ENCODE data around the gene LHFPL6. TPM values are rescaled to one million over a fixed set of nuclear protein-coding genes. Genes with fewer than 3 reads are reported as not detected.

LHFPL6 gene
- total RNA-seq, 1 experiment from 2014 or later, result 25.7 TPM

DNA sequence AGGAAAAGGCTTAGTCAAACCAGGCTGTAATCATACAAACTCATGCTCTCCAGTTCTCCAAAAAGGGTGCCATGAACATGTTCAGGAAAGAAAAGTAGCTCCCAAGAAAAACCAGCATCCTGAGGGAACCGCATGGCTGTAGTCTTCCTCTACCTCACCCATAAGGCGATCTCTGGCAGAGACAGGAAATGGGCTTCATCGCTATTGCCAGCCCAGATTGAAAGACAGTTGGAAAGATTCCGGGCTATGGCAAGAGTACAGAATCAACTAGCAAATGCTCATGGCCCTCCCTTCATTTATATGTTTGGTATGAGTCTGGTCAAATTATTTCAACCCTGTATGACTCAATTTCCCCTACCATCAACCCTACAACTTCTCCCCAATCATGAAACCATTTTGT, 140.1 kb downstream of the LHFPL6 start:
- no peaks in the 10 kb centered on the region for H3K36me3 ChIP-seq (ENCODE audit: control insufficient read depth, insufficient read depth, low read length)
- TF ChIP-seq POLR2AphosphoS5 (IDR thresholded peaks at IDR 0.05; ENCODE audit: low read depth, low read length), result no peak
- TF ChIP-seq, protein P1, sequence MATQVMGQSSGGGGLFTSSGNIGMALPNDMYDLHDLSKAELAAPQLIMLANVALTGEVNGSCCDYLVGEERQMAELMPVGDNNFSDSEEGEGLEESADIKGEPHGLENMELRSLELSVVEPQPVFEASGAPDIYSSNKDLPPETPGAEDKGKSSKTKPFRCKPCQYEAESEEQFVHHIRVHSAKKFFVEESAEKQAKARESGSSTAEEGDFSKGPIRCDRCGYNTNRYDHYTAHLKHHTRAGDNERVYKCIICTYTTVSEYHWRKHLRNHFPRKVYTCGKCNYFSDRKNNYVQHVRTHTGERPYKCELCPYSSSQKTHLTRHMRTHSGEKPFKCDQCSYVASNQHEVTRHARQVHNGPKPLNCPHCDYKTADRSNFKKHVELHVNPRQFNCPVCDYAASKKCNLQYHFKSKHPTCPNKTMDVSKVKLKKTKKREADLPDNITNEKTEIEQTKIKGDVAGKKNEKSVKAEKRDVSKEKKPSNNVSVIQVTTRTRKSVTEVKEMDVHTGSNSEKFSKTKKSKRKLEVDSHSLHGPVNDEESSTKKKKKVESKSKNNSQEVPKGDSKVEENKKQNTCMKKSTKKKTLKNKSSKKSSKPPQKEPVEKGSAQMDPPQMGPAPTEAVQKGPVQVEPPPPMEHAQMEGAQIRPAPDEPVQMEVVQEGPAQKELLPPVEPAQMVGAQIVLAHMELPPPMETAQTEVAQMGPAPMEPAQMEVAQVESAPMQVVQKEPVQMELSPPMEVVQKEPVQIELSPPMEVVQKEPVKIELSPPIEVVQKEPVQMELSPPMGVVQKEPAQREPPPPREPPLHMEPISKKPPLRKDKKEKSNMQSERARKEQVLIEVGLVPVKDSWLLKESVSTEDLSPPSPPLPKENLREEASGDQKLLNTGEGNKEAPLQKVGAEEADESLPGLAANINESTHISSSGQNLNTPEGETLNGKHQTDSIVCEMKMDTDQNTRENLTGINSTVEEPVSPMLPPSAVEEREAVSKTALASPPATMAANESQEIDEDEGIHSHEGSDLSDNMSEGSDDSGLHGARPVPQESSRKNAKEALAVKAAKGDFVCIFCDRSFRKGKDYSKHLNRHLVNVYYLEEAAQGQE (IDR thresholded peaks at IDR 0.05; ENCODE audit: insufficient read depth in 1 of 2, low read depth in 2 of 2, low read length in 1 of 2), result no peak
- TF ChIP-seq, protein P2, sequence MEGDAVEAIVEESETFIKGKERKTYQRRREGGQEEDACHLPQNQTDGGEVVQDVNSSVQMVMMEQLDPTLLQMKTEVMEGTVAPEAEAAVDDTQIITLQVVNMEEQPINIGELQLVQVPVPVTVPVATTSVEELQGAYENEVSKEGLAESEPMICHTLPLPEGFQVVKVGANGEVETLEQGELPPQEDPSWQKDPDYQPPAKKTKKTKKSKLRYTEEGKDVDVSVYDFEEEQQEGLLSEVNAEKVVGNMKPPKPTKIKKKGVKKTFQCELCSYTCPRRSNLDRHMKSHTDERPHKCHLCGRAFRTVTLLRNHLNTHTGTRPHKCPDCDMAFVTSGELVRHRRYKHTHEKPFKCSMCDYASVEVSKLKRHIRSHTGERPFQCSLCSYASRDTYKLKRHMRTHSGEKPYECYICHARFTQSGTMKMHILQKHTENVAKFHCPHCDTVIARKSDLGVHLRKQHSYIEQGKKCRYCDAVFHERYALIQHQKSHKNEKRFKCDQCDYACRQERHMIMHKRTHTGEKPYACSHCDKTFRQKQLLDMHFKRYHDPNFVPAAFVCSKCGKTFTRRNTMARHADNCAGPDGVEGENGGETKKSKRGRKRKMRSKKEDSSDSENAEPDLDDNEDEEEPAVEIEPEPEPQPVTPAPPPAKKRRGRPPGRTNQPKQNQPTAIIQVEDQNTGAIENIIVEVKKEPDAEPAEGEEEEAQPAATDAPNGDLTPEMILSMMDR (IDR thresholded peaks at IDR 0.05), result no peak
- no peak for TF ChIP-seq TCF7L2 (IDR thresholded peaks at IDR 0.05; ENCODE audit: low read depth, low read length)
- TF ChIP-seq SIN3A (IDR thresholded peaks at IDR 0.05; ENCODE audit: borderline replicate concordance, insufficient read depth, low read depth, low read length), result no peak
- ATAC-seq, result no peak
- BruUV-seq (replicated peaks), result no TSS peak
- no peaks in the 10 kb centered on the region for H3K9me3 ChIP-seq (ENCODE audit: control insufficient read depth, insufficient read depth, low read depth, low read length)
- ChIA-PET CTCF (no interaction called here), POLR2A (no interaction called here)
- no peak overlapping the region for H3K27ac ChIP-seq (ENCODE audit: low read length)
- no peaks in the 10 kb centered on the region for H3K27me3 ChIP-seq (ENCODE audit: control insufficient read depth, insufficient read depth, low read length)
- no peak for DNase-seq (ENCODE audit: low read depth, low spot score)
- intact Hi-C loops (cut with micrococcal nuclease; ENCODE audit: unreplicated experiment), result no loop called here
- H3K4me3 ChIP-seq (ENCODE audit: low read depth in 2 of 2, low read length in 2 of 2), result no peak overlapping the region
- no peaks in the 10 kb centered on the region for H3K4me1 ChIP-seq (ENCODE audit: control insufficient read depth, insufficient read depth, low read length)
- in situ Hi-C loops (cut with HindIII; ENCODE audit: low pct_unique_long_range_greater_than_20kb, low sequenced_read_pairs), result no loop called here

DNA sequence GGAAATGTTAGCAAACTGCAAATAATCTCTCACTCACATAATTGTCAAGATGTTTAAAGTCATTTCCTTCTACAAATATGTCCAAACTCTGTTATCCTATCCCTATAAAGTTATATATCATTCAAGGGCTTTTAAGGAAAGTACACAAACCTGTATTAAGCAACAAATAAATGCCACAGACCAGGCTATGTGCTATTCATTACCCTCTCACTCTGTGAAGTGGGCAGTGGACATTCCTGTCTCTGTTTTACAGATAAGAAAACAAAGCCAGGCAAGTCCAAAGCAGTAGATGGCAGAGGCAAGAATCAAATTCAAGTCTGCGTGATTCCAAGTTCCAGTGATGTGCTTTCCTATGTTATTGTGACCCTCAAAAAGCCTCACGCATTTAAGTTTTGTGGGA, 140.6 kb downstream of the LHFPL6 start:
- H3K27ac ChIP-seq (ENCODE audit: low read length), result no peak overlapping the region
- intact Hi-C loops (cut with micrococcal nuclease; ENCODE audit: unreplicated experiment) (no loop called here), in situ Hi-C loops (cut with HindIII; ENCODE audit: low pct_unique_long_range_greater_than_20kb, low sequenced_read_pairs) (no loop called here)
- H3K27me3 ChIP-seq (ENCODE audit: control insufficient read depth, insufficient read depth, low read length), result no peaks in the 10 kb centered on the region
- ChIA-PET POLR2A (no interaction called here), CTCF (no interaction called here)
- DNase-seq (ENCODE audit: low read depth, low spot score) (no peak), ATAC-seq (no peak)
- TF ChIP-seq, protein P2 (IDR thresholded peaks at IDR 0.05), result no peak
- TF ChIP-seq SIN3A (IDR thresholded peaks at IDR 0.05; ENCODE audit: borderline replicate concordance, insufficient read depth, low read depth, low read length), result no peak
- TF ChIP-seq POLR2AphosphoS5 (IDR thresholded peaks at IDR 0.05; ENCODE audit: low read depth, low read length), result no peak
- TF ChIP-seq, protein P1 (IDR thresholded peaks at IDR 0.05; ENCODE audit: insufficient read depth in 1 of 2, low read depth in 2 of 2, low read length in 1 of 2), result no peak
- TF ChIP-seq TCF7L2 (IDR thresholded peaks at IDR 0.05; ENCODE audit: low read depth, low read length), result no peak
- BruUV-seq (replicated peaks), result no TSS peak
- H3K9me3 ChIP-seq (ENCODE audit: control insufficient read depth, insufficient read depth, low read depth, low read length), result no peaks in the 10 kb centered on the region
- no peak overlapping the region for H3K4me3 ChIP-seq (ENCODE audit: low read depth in 2 of 2, low read length in 2 of 2)
- H3K4me1 ChIP-seq (ENCODE audit: control insufficient read depth, insufficient read depth, low read length), result no peaks in the 10 kb centered on the region
- H3K36me3 ChIP-seq (ENCODE audit: control insufficient read depth, insufficient read depth, low read length), result no peaks in the 10 kb centered on the region

Data from Panc1 (cell line).